HFF-Myc (cell line): ENCODE measurements around the gene DDX10.
A peak's percentile ranks its signal among the peaks of the same experiment; 100 is the strongest.

Experiments
- DNase-seq: peaks from one replicate; pipeline ENCODE4 v3.0.0-alpha.2; 2011; ENCODE audit warnings: low read depth; ENCODE audit errors: extremely low read depth
- H3K4me3 ChIP-seq: replicated peaks from 2 replicates; pipeline ENCODE4 v1.5.1; 2011; ENCODE audit warnings: low read depth, mild to moderate bottlenecking, control low read depth, low read length
- TF ChIP-seq, protein P1 (sequence below): IDR thresholded peaks from 2 replicates; pipeline ENCODE4 v1.5.1; 2012; ENCODE audit warnings: mild to moderate bottlenecking, low read depth, low read length, control low read depth; ENCODE audit errors: missing control alignments

DDX10 gene

GRCh38 chr11:108945341-108945740 lies 280.5 kb downstream of the DDX10 start:
- no peak overlapping the region for H3K4me3 ChIP-seq
- TF ChIP-seq, protein P1, sequence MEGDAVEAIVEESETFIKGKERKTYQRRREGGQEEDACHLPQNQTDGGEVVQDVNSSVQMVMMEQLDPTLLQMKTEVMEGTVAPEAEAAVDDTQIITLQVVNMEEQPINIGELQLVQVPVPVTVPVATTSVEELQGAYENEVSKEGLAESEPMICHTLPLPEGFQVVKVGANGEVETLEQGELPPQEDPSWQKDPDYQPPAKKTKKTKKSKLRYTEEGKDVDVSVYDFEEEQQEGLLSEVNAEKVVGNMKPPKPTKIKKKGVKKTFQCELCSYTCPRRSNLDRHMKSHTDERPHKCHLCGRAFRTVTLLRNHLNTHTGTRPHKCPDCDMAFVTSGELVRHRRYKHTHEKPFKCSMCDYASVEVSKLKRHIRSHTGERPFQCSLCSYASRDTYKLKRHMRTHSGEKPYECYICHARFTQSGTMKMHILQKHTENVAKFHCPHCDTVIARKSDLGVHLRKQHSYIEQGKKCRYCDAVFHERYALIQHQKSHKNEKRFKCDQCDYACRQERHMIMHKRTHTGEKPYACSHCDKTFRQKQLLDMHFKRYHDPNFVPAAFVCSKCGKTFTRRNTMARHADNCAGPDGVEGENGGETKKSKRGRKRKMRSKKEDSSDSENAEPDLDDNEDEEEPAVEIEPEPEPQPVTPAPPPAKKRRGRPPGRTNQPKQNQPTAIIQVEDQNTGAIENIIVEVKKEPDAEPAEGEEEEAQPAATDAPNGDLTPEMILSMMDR = no peak
- DNase-seq = no peak

DNA sequence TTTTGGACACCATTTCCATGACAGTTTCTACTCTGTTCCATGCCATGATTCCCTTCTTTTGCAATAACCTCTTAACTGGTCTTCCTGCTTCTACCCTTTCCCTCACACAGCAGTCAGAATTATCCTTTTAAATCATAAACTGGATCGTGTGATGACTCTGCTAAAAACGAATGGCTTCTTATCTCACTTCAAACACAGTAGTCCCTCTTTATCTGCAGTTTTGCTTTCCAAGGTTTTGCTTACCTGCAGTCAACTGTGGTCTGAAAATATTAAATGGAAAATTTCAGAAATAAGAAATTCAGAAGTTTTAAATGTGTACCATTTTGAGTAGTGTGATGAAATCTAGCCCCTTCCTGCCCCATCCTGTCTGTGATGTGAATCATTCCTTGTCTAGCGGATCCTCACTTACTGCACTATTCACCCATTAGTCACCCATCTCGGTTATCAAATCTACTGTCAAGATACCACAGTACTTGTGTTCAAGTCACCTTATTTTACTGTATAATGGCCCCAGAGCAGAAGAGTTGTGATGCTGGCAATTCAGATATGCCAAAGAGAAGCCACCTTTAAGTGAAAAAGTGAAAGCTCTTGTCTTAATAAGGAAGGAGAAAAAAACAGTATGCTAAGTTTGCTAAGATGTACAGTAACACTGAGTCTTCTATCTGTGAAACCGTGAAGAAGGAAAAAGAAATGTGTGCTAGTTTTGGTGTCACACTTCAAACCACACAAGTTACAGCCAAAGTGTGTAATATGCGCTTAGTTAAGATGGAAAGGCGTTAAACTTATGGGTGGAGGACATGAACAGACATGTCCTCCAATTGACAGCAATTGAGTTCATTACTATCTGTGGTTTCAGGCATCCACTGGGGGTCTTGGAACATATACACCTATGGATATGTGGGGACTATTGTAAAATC lies 283.0 kb downstream of the DDX10 start:
- no peak overlapping the region for H3K4me3 ChIP-seq
- TF ChIP-seq, protein P1 = no peak
- DNase-seq = no peak

DNA sequence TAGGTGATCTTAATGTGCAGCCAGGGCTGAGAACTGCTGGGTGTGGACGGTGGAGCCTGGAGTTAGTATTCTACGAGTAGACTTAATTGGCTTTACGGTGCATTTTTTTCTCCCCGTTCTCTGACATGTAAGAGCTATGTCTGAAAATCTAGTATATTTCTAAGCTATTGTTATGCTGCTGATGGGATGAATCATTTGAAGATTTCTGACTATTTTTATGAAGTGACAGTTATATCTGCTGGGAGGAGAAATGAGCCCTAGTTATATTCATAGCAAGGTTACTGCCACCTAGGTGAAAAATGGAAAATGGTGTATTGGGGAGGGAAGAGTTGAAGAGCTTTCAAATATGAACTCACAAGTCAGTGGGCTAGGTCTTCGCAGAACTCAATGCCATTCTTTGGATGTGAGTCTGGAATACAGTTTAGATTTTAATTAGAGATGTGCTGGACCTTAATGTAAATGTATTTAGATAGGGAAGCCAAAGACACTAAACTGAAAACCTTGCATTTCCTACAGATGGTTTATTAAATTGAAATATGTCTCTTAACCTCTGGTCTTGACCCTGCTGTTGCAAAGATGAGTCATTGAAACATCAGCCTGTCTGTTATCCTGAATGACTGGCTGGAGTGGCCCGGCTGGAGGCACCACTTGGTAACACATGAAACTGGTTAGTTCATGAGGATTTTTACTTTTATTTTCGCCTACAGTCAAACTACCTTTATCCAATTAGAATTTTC lies 293.7 kb downstream of the DDX10 start:
- TF ChIP-seq, protein P1 = no peak
- peak; percentile 67 for DNase-seq

DNA sequence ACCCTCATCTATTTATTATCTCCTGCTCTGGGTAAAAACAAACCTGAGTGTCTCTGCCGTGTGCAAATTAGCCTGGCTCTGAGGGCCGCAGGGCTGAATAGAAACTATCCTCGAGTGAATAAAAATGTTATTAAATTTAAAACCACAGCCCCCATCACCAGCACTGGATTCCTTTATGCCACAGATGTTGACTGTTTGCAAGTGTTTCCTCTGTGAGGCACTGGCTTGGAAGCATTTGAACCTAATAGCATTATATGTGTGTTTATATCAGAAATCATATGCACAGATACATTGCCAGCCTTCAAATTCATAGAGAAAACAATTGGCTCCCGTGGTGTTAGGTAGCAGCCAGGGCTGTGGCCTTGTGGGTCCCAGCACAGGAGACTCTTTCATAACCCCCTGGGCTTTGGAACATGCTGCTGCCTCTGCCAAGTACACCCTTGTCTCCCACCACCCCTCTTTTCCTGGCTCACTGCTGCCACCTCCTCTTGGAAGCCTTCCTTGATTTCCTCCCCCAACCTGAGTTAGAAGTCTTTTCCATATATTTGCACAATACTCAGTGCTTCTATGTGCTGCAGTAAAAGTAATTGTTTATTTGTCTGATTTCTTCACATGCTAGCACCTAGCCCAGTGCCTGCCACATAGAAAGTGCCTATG lies 294.4 kb downstream of the DDX10 start:
- TF ChIP-seq, protein P1 = no peak
- no peak for DNase-seq
- H3K4me3 ChIP-seq = peak overlapping the region; percentile 15

More for the DNA sequence above, 293.7 kb downstream of the DDX10 start:
- H3K4me3 ChIP-seq = peak overlapping the region; percentile 15; the same call in 1 of the 2 replicates

DNA sequence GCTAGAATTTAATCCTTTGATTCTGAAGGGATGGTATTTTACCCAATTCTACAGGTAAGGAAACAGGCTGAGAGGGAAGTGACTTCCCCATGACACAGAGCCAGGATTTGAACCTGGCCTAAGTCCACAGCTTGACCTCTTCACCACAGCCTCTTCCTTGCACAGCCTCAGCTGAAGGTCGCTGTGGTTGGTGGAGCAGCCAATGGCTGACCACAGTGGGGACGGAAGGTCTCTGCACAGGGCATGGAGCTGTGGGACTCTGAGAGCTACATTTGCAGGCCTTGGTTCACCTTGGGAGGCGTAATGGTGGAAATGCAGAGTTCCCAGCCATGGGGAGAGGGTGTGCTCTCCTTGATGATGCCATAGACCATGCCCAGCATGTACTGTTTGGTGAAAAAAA lies 295.0 kb downstream of the DDX10 start:
- DNase-seq = no peak
- H3K4me3 ChIP-seq = no peak overlapping the region
- TF ChIP-seq, protein P1 = no peak

- no peak overlapping the region for H3K4me3 ChIP-seq
- TF ChIP-seq, protein P1 = no peak
- DNase-seq = no peak
These were observed 295.6 kb downstream of the DDX10 start for GRCh38 chr11:108960501-108960900.
